Trophoblast cell (in vitro differentiated cells and primary cell): ENCODE results near the gene MAP2K3.

Experiments
- DNase-seq, 2 donors: peaks; one replicate each; pipeline ENCODE4 v3.0.0-alpha.2; 2016
- H2AFZ ChIP-seq: 2 replicates; pipeline ENCODE4 v1.6.1; 2013; ENCODE audit warnings: low read length, moderate library complexity, mild to moderate bottlenecking; ENCODE audit not compliant: insufficient read depth, poor library complexity
- H2AK5ac ChIP-seq: 2 replicates; pipeline ENCODE4 v1.6.1; 2013; ENCODE audit warnings: mild to moderate bottlenecking, low read length
- H2BK120ac ChIP-seq: 2 replicates; pipeline ENCODE4 v1.6.1; 2013; ENCODE audit warnings: low read length, mild to moderate bottlenecking, moderate library complexity; ENCODE audit not compliant: insufficient read depth, poor library complexity
- H2BK12ac ChIP-seq: 2 replicates; pipeline ENCODE4 v1.6.1; 2013; ENCODE audit warnings: mild to moderate bottlenecking, low read length, moderate library complexity
- H2BK5ac ChIP-seq: 2 replicates; pipeline ENCODE4 v1.6.1; 2013; ENCODE audit warnings: low read length, low read depth, moderate library complexity, mild to moderate bottlenecking; ENCODE audit not compliant: poor library complexity
- H3K14ac ChIP-seq: 2 replicates; pipeline ENCODE4 v1.6.1; 2013; ENCODE audit warnings: mild to moderate bottlenecking, low read length
- H3K18ac ChIP-seq: 2 replicates; pipeline ENCODE4 v1.6.1; 2013; ENCODE audit warnings: mild to moderate bottlenecking, low read length
- H3K23ac ChIP-seq: 2 replicates; pipeline ENCODE4 v1.6.1; 2013; ENCODE audit warnings: low read length
- H3K27ac ChIP-seq: 2 replicates; pipeline ENCODE4 v1.5.1; 2013; ENCODE audit warnings: low read depth, mild to moderate bottlenecking, inconsistent platforms, low read length, moderate library complexity
- H3K27me3 ChIP-seq: 2 replicates; pipeline ENCODE4 v1.6.1; 2013; ENCODE audit warnings: inconsistent platforms, mild to moderate bottlenecking, low read length, moderate library complexity; ENCODE audit not compliant: insufficient read depth
- H3K36me3 ChIP-seq, 2 experiments: 1 replicate in 1 of 2; 2 replicates in 1 of 2; pipeline ENCODE4 v1.6.1; 2013; ENCODE audit warnings: low read length in 2 of 2, mild to moderate bottlenecking in 2 of 2, moderate library complexity in 1 of 2; ENCODE audit not compliant: insufficient read depth in 2 of 2, control insufficient read depth in 1 of 2
- H3K4ac ChIP-seq: 2 replicates; pipeline ENCODE4 v1.6.1; 2013; ENCODE audit warnings: low read depth, mild to moderate bottlenecking, low read length, moderate library complexity
- H3K4me1 ChIP-seq, 2 experiments: 1 replicate in 1 of 2; 2 replicates in 1 of 2; pipeline ENCODE4 v1.6.1; 2013; ENCODE audit warnings: low read length in 2 of 2, mild to moderate bottlenecking in 2 of 2, moderate library complexity in 1 of 2; ENCODE audit not compliant: insufficient read depth in 2 of 2, control insufficient read depth in 1 of 2
- H3K4me2 ChIP-seq: 2 replicates; pipeline ENCODE4 v1.6.1; 2013; ENCODE audit warnings: inconsistent platforms, mild to moderate bottlenecking, low read length, moderate library complexity
- H3K4me3 ChIP-seq: 2 replicates; pipeline ENCODE4 v1.5.1; 2013; ENCODE audit warnings: mild to moderate bottlenecking, low read depth, low read length, inconsistent platforms
- H3K79me1 ChIP-seq: one replicate; pipeline ENCODE4 v1.6.1; 2013; ENCODE audit warnings: low read length
- H3K79me2 ChIP-seq: 2 replicates; pipeline ENCODE4 v1.6.1; 2013; ENCODE audit warnings: low read length, mild to moderate bottlenecking; ENCODE audit not compliant: control insufficient read depth, insufficient read depth, poor library complexity
- H3K9ac ChIP-seq: 2 replicates; pipeline ENCODE4 v1.6.1; 2013; ENCODE audit warnings: mild to moderate bottlenecking, low read length
- H3K9me3 ChIP-seq: 2 replicates; pipeline ENCODE4 v1.6.1; 2013; ENCODE audit warnings: low read depth, mild to moderate bottlenecking, control low read depth, inconsistent platforms, low read length; ENCODE audit not compliant: insufficient read depth
- H4K12ac ChIP-seq: 2 replicates; pipeline ENCODE4 v1.6.1; 2013; ENCODE audit warnings: low read depth, mild to moderate bottlenecking, low read length, moderate library complexity
- H4K8ac ChIP-seq: 2 replicates; pipeline ENCODE4 v1.6.1; 2013; ENCODE audit warnings: low read depth, mild to moderate bottlenecking, low read length, moderate library complexity
- H4K91ac ChIP-seq: one replicate; pipeline ENCODE4 v1.6.1; 2013; ENCODE audit warnings: low read depth, mild to moderate bottlenecking, low read length, moderate library complexity
- WGBS: extraction: QIAGEN DNeasy Blood & Tissue Kit; methylation state at CpG from one replicate; pipeline ENCODE4 v1.1.7; 2013; ENCODE audit warnings: missing lambda C conversion rate; ENCODE audit not compliant: insufficient read length, insufficient coverage; ENCODE audit errors: extremely low coverage; 5-methylcytosine and 5-hydroxymethylcytosine counted together

The MAP2K3 gene

GRCh38 chr17:21299981-21300600 is 15.6 kb downstream of the MAP2K3 start:
- no CpG with 5 or more reads among the region's 7 CpGs for WGBS
- H3K27ac ChIP-seq, result no peak overlapping the region
- no peak overlapping the region for H3K14ac ChIP-seq
- no peak overlapping the region for H2AFZ ChIP-seq
- H3K23ac ChIP-seq, result no peak overlapping the region
- no peak overlapping the region for H3K4ac ChIP-seq
- H4K91ac ChIP-seq, result no peak overlapping the region
- no peak overlapping the region for H3K18ac ChIP-seq
- no peak overlapping the region for H3K4me3 ChIP-seq
- no peak overlapping the region for H3K4me2 ChIP-seq
- peak in 1 of 2 donors; percentile 35 for DNase-seq
- H4K8ac ChIP-seq, result no peak overlapping the region
- no peak overlapping the region for H4K12ac ChIP-seq
- no peak overlapping the region for H2BK120ac ChIP-seq
- peaks cover 56% of the 10 kb centered on the region for H3K9me3 ChIP-seq
- H3K9ac ChIP-seq, result no peak overlapping the region
- H2BK5ac ChIP-seq, result no peak overlapping the region
- no peaks in the 10 kb centered on the region for H3K27me3 ChIP-seq
- no peak overlapping the region for H2AK5ac ChIP-seq
- H3K79me1 ChIP-seq, result no peaks in the 10 kb centered on the region
- H3K36me3 ChIP-seq, result peaks cover 46 to 50% of the 10 kb centered on the region in 2 experiments
- no peaks in the 10 kb centered on the region for H3K4me1 ChIP-seq
- no peaks in the 10 kb centered on the region for H3K79me2 ChIP-seq
- no peak overlapping the region for H2BK12ac ChIP-seq

GRCh38 chr17:21300601-21301571 is 16.4 kb downstream of the MAP2K3 start:
- Histone ChIP-seq H2BK12ac (no peak overlapping the region), H2BK5ac (no peak overlapping the region), H2AK5ac (no peak overlapping the region), H3K27me3 (no peaks in the 10 kb centered on the region), H3K4me2 (no peak overlapping the region), H3K4me1 (no peaks in the 10 kb centered on the region), H3K27ac (no peak overlapping the region), H3K14ac (no peak overlapping the region), H3K18ac (no peak overlapping the region), H3K36me3 (peaks cover 48 to 54% of the 10 kb centered on the region in 2 experiments), H3K79me1 (no peaks in the 10 kb centered on the region), H3K79me2 (no peaks in the 10 kb centered on the region), H3K23ac (no peak overlapping the region), H3K9ac (no peak overlapping the region), H4K91ac (no peak overlapping the region), H3K4ac (no peak overlapping the region), H4K8ac (no peak overlapping the region), H2BK120ac (no peak overlapping the region), H3K4me3 (peak overlapping the region; percentile 20), H3K9me3 (peaks cover 58% of the 10 kb centered on the region), H4K12ac (no peak overlapping the region), H2AFZ (no peak overlapping the region)
- DNase-seq, result no peak
- WGBS, result no CpG with 5 or more reads among the region's 31 CpGs

GRCh38 chr17:21301593-21302550 is 17.4 kb downstream of the MAP2K3 start:
- WGBS, result no CpG with 5 or more reads among the region's 19 CpGs
- no peak overlapping the region for H4K8ac ChIP-seq
- no peak overlapping the region for H2AFZ ChIP-seq
- no peak overlapping the region for H3K14ac ChIP-seq
- peaks cover 52 to 54% of the 10 kb centered on the region in 2 experiments for H3K36me3 ChIP-seq
- H3K18ac ChIP-seq, result no peak overlapping the region
- H2BK12ac ChIP-seq, result no peak overlapping the region
- no peak overlapping the region for H2AK5ac ChIP-seq
- H4K91ac ChIP-seq, result no peak overlapping the region
- peak overlapping the region; percentile 13 for H3K4me3 ChIP-seq
- no peak overlapping the region for H3K9ac ChIP-seq
- H3K27ac ChIP-seq, result no peak overlapping the region
- H3K79me1 ChIP-seq, result no peaks in the 10 kb centered on the region
- H3K23ac ChIP-seq, result no peak overlapping the region
- no peak overlapping the region for H3K4ac ChIP-seq
- no peaks in the 10 kb centered on the region for H3K27me3 ChIP-seq
- H3K9me3 ChIP-seq, result peaks cover 51% of the 10 kb centered on the region
- no peak overlapping the region for H2BK5ac ChIP-seq
- no peak overlapping the region for H3K4me2 ChIP-seq
- H3K79me2 ChIP-seq, result no peaks in the 10 kb centered on the region
- DNase-seq, result peak in 1 of 2 donors; percentile 46
- H3K4me1 ChIP-seq, result no peaks in the 10 kb centered on the region
- no peak overlapping the region for H2BK120ac ChIP-seq
- H4K12ac ChIP-seq, result no peak overlapping the region
